Measurements from ENCODE around the gene GTF3C5. TPM values are rescaled to one million over a fixed set of nuclear protein-coding genes. Genes with fewer than 3 reads are reported as not detected.
"Not testable (repeated sequence)": the region's sequence is repeated elsewhere in the genome, so short reads cannot be mapped to it uniquely, and the experiment has no call there.

The GTF3C5 gene
- polyA plus RNA-seq, 1 donor = 69.7 TPM

DNA sequence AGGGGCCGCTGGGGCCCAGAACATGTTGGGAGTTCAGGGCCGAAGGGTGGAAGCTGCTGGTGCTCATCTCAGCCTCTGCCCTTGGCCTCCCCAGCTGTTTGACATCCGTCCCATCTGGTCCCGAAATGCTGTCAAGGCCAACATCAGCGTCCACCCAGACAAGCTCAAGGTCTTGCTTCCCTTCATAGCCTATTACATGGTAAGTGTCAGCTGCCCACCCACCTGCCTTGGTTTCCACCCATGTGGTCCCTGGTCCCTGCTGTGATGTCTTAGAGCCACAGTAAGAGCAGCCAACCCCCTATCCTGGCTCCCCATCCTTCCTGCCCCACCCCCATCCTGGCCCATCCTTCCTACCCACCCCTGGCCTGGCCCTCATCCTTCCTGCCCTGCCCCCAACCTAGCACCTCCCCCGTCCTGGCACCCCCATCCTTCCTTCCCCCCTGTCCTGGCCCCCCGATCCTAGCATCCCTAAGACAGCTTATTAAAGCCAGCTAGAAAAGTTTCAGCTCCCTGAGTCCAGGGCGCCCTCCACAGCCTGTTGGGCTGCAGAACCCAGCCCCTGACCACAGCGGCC, 21.3 kb downstream of the GTF3C5 start:
- no peak for DNase-seq

DNA sequence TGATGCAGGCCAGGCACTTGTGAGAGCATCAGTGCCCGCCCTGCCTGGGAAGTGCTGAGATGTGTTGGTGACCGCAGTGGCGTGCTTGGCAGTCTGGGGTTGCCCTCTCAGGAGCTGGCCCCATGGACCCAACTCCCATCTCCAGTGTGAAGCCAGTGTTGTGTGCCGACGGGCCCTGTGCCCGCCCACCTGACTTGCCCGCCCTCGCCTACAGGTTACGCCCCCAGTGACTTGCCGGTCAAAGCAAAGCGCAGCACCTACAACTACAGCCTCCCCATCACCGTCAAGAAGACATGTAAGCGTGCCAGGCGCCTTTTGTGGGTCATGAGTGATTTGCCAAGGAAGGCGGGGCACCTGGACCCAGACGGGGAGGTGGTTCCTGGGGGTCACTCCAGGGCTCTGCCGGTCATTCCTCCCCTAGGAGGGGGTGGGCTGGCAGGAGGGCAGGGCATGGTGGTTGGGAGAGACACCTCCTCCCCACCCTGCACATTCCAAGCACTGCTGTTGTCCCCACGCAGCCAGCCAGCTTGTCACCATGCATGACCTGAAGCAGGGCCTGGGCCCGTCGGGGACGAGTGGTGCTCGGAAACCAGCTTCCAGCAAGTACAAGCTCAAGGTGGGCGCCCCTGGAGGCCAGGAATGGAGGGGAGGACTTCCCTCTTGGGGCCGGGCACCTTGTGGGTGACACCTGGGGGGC, 23.5 kb downstream of the GTF3C5 start:
- DNase-seq = no peak

DNA sequence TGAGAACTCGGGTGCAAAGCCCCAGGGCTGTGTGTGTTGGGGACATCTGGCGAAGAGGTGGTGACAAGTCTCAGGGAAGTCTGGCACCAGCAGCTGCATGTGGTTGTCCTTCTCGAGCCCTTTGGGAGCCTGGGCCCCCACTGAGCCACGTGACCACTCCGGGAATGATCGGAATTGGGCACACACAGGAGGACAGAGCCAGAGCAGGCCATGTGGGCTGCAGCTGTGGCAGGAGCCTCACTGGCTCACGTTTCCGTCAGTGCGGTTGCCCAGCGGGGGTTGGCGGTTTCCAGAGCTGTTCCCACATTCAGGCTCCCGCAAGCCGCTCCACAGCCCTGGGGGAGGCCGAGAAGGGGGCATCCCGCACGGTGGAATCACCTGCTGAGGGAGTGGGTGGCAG, 24.2 kb downstream of the GTF3C5 start:
- no peak for DNase-seq

DNA sequence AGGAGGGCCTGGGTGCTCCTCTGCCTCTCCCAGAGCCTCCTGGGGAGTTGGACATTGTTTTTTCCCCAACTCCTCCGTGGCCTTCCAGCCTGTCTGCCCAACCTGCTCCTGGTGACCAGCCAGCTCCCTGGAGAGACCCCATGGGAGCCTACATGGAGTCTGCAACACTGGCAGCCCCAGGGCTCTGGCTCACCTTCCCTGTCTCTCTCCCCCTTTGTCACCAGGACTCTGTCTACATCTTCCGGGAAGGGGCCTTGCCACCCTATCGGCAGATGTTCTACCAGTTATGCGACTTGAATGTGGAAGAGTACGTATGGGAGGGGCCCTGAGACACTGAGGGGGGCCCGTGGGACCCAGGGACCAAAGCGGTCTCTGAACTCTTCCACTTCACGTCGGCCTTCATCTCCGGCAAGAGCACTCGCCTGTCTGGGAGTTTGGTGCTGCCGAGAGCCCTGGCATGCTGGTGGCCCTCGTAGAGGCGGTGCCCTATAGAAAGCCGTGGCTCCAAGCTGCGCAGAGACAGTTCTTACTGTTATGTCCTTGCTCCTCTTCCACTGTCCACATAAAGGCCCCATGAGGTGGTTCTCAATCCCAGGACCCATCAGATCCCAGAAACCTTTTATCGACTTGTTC, 25.1 kb downstream of the GTF3C5 start:
- DNase-seq = no peak

DNA sequence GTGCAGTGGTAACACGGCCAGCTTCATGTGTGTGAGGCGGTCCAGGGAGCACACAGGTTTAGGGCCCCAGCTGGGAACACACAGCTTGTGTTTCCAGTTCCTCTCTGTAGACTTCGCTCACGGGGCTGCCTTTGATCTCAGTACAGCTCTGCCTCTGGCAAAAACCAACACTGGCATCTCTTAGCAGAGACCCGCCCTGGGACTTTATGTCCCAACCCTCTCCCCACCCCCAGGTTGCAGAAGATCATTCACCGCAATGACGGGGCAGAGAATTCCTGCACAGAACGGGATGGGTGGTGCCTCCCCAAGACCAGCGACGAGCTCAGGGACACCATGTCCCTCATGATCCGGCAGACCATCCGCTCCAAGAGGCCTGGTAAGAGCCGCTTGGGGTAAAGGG, 25.7 kb downstream of the GTF3C5 start:
- no peak for DNase-seq

DNA sequence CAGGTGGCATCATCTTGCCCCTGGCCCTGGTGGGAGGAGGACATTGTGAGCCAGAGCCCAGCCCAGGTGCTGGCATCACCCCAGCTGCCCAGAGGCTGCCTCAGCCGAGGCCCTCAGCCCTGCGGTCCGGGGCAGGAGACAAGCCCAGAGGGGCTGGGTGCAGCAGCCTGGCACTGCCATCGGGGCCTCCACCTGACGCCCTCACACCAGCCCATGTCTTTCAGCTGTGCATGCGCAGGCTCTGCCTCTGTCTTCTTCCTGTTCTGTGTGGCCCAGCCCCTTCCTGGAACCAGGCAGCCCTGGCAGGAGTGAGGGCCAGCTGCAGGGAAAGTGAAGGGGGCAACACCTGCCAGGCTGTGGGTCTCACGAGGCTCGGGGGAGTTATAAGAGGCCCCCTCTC, 26.2 kb downstream of the GTF3C5 start:
- DNase-seq = no peak

DNA sequence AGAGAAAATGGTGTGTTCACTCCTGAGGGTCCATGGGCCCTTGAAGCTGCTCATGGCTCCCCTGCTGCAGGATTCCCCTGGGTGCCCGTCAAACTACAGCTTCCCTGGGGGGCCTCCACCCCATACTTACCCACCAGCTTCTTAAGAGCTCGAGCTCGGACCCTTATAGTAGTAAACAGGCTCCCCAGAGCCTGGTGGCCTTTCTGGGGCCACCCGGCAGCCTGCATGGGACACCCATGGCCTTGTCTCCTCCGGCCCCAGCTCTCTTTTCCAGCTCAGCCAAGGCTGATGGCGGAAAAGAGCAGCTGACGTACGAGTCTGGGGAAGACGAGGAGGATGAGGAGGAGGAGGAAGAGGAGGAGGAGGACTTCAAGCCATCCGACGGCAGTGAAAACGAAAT, 26.8 kb downstream of the GTF3C5 start:
- DNase-seq = no peak

DNA sequence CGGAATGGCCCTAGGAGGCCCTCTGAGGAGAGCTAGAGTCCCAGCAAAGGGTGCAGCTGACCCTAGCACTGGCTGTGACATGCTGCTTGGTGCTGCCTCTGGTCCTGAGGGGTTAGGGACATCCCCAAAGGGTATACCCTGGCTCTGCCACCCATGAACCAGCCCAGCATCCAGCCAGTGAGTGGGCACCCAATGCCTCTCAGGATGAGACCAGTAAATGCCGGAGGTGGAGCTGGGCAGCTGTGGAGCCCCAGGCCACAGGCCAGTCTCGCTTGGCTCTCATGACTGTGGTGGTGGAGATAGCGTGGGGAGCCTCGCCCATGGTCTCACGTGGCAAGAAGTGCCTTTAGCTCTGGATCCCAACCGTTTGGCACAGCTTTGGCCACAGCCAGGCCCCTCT, 27.3 kb downstream of the GTF3C5 start:
- DNase-seq = no peak

DNA sequence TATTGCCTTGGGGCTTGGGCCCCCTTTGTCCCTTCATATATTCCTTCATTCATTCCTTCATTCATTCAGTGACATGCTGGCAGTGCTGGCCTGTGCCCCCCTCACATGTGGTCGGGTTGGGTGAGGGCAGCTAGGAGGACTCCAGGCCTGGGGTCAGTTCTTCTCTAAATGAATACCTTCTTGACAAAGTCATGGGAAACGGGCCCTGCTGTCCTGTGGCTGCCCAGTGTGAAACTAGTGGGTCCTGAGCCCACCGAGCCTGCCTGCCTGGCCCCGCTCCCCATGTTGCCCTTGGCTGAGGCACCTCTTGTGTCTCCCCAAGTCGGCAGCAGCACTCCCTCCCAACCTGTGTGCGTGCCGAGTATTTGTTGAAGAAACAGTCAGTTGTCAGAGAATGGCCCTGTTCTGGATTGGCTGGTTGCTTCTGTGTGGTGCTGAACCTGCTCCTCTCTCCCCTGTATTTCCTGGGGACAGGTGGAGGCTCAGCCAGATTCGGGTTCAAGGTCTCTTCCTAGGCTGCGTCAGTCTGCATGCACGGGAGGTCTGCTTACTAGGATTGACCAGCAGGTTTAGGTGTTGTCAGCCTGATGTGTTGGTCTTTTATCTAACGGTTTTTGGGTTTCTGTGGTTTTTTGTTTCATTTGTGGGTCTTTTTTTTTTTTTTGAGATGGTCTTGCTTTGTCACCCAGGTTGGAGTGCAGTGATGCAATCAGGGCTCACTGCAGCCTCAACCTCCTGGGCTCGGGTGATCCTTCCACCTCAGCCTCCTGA, 27.9 kb downstream of the GTF3C5 start:
- no peak for DNase-seq

DNA sequence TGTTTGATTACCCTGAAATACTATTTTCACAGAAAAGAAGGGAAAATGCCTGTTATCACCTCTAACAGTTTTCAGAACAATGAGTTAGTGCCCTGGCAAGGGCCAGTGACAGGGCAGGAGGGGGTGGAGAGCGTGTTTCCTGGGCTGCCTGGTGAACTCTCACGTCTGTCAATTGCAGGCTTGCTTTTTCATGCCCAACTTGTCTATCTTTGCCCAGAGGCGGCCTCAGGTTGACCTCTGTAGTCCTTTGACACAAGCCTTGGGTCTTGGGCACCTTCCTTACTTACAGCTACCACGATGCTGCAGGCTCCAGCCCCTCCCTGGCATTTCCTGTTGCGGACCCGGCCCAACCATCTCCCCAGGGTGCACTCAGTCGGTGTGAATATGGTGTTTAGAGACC, 28.8 kb downstream of the GTF3C5 start:
- no peak for DNase-seq

DNA sequence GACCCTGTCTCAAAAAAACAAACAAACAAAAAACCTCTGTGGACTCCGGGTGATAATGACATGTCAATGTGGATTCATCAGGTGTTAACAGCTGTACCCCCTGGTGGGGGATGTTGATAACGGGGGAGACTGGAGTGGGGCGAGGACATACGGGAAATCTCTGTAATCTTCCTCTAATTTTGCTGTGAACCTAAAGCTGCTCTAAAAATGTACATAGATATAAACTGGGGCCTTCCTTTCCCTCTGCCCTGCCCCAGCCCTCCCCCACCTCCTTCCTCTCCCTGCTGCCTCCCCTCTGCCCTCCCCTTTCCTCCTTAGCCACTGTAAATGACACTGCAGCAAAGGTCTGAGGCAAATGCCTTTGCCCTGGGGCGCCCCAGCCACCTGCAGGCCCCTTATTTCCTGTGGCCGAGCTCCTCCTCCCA, 29.6 kb downstream of the GTF3C5 start:
- no peak for DNase-seq

DNA sequence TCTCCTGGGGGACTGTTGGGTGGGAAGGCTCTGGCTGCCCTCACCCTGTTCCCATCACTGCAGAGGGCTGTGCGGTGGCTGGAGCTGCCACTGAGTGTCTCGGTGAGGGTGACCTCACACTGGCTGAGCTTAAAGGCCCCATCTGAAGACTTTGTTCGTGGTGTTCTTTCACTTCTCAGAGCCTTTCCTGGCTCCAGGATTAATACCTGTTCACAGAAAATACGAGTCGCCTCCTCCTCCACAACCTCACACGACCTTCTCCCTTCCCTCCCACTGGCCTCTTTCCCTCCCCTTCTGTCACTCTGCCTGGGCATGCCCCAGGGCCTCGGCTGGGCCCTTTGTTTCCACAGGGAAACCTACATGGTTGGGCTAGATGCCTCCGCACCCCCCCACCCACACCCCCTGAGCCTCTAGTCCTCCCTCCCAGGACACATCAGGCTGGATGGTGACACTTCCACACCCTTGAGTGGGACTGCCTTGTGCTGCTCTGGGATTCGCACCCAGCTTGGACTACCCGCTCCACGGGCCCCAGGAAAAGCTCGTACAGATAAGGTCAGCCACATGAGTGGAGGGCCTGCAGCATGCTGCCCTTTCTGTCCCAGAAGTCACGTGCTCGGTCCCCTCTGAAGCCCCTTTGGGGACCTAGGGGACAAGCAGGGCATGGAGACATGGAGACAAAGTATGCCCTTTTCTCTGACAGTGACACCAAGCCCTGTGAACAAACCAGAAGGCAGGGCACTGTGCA, 30.4 kb downstream of the GTF3C5 start:
- DNase-seq = not testable (repeated sequence)

DNA sequence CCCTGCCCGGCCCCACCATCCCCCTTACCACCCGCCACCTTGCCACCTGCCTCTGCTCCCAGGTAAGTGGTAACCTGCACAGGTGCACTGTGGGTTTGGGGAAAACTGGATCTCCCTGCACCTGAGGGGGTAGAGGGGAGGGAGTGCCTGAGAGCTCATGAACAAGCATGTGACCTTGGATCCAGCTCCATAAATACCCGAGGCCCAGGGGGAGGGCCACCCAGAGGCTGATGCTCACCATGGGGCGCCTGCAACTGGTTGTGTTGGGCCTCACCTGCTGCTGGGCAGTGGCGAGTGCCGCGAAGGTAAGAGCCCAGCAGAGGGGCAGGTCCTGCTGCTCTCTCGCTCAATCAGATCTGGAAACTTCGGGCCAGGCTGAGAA, 31.0 kb downstream of the GTF3C5 start, which contains the start of gene CEL:
Gene CEL (plus strand): TSS at position 218 of the 382 bp plus-strand sequence. CDS start 22 bp downstream, at position 240.
- DNase-seq = not testable (repeated sequence)

DNA sequence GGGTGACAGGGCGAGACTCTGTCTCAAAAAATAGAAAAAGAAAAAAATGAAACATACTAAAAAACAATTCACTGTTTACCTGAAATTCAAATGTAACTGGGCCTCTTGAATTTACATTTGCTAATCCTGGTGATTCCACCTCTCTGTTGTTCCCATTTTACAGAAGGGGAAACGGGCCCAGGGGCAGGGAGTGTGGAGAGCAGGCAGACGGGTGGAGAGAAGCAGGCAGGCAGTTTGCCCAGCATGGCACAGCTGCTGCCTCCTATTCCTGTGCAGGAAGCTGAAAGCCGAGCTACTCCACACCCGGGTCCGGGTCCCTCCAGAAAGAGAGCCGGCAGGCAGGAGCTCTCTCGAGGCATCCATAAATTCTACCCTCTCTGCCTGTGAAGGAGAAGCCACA, 31.8 kb downstream of the GTF3C5 start:
- not testable (repeated sequence) for DNase-seq

DNA sequence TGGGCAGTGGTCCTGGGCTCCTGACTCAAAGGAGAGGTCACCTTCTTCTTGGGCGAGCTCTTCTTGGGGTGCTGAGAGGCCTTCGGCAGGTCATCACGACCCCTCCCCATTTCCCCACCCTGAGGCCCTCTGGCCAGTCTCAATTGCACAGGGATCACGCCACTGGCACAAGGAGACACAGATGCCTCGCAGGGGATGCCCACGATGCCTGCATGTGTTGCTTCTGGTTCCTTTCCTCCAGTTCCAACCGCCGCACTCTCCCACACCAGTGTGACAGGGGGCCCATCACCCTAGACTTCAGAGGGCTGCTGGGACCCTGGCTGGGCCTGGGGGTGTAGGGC, 32.3 kb downstream of the GTF3C5 start:
- no peak for DNase-seq

DNA sequence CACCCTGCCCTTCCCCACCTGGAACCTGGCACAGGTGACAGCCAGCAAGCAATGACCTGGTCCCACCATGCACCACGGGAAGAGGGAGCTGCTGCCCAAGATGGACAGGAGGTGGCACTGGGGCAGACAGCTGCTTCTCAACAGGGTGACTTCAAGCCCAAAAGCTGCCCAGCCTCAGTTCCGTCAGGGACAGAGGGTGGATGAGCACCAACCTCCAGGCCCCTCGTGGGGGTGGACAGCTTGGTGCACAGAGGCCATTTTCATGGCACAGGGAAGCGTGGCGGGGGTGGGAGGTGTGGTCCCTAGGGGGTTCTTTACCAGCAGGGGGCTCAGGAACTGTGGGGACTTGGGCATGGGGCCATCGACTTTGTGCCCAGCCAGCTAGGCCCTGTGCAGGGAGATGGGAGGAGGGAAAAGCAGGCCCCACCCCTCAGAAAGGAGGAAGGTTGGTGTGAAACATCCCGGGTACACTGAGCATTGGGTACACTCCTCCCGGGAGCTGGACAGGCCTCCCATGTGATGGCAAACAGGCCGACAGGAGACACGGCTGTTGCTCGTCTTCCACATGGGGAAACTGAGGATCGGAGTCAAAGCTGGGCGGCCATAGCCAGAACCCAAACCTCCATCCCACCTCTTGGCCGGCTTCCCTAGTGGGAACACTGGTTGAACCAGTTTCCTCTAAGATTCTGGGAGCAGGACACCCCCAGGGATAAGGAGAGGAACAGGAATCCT, 32.9 kb downstream of the GTF3C5 start:
- no peak for DNase-seq

DNA sequence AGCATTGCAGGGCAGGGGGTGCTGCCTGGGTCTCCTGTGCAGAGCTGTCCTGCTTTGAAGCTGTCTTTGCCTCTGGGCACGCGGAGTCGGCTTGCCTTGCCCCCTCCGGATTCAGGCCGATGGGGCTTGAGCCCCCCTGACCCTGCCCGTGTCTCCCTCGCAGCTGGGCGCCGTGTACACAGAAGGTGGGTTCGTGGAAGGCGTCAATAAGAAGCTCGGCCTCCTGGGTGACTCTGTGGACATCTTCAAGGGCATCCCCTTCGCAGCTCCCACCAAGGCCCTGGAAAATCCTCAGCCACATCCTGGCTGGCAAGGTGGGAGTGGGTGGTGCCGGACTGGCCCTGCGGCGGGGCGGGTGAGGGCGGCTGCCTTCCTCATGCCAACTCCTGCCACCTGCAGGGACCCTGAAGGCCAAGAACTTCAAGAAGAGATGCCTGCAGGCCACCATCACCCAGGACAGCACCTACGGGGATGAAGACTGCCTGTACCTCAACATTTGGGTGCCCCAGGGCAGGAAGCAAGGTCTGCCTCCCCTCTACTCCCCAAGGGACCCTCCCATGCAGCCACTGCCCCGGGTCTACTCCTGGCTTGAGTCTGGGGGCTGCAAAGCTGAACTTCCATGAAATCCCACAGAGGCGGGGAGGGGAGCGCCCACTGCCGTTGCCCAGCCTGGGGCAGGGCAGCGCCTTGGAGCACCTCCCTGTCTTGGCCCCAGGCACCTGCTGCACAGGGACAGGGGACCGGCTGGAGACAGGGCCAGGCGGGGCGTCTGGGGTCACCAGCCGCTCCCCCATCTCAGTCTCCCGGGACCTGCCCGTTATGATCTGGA, 33.7 kb downstream of the GTF3C5 start:
- no peak for DNase-seq

DNA sequence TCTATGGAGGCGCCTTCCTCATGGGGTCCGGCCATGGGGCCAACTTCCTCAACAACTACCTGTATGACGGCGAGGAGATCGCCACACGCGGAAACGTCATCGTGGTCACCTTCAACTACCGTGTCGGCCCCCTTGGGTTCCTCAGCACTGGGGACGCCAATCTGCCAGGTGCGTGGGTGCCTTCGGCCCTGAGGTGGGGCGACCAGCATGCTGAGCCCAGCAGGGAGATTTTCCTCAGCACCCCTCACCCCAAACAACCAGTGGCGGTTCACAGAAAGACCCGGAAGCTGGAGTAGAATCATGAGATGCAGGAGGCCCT, 34.2 kb downstream of the GTF3C5 start:
- DNase-seq = no peak

DNA sequence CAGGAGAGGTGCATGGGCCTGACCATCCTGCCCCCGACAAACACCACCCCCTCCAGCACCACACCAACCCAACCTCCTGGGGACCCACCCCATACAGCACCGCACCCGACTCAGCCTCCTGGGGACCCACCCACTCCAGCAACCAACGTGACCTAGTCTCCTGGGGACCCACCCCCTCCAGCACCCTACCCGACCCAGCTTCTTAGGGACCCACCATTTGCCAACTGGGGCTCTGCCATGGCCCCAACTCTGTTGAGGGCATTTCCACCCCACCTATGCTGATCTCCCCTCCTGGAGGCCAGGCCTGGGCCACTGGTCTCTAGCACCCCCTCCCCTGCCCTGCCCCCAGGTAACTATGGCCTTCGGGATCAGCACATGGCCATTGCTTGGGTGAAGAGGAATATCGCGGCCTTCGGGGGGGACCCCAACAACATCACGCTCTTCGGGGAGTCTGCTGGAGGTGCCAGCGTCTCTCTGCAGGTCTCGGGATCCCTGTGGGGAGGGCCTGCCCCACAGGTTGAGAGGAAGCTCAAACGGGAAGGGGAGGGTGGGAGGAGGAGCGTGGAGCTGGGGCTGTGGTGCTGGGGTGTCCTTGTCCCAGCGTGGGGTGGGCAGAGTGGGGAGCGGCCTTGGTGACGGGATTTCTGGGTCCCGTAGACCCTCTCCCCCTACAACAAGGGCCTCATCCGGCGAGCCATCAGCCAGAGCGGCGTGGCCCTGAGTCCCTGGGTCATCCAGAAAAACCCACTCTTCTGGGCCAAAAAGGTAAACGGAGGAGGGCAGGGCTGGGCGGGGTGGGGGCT, 35.6 kb downstream of the GTF3C5 start:
- DNase-seq = no peak

DNA sequence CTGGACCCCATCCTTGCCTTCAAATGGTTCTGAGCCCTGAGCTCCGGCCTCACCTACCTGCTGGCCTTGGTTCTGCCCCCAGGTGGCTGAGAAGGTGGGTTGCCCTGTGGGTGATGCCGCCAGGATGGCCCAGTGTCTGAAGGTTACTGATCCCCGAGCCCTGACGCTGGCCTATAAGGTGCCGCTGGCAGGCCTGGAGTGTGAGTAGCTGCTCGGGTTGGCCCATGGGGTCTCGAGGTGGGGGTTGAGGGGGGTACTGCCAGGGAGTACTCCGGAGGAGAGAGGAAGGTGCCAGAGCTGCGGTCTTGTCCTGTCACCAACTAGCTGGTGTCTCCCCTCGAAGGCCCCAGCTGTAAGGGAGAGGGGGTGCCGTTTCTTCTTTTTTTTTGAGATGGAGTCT, 36.2 kb downstream of the GTF3C5 start:
- no peak for DNase-seq
